ENCODE data around the gene KIAA1143. TPM values are rescaled to one million over a fixed set of nuclear protein-coding genes. Genes with fewer than 3 reads are reported as not detected.

KIAA1143 gene
- total and polyA plus RNA-seq, 2 experiments from 2014 or later = 49.2 to 63.9 TPM

- TF ChIP-seq REST (IDR thresholded peaks at IDR 0.05; ENCODE audit: unreplicated experiment) (no peak), POLR2AphosphoS5 (IDR thresholded peaks at IDR 0.05; ENCODE audit: low read depth) (no peak)
Measured at GRCh38 chr3:44795197-44795596, 33.8 kb upstream of the KIAA1143 start (continued).

- Mint-ChIP-seq H3K4me1 (no peaks in the 10 kb centered on the region), H3K27me3 (ENCODE audit: insufficient read depth, low read depth, poor library complexity) (no peaks in the 10 kb centered on the region)
- ATAC-seq = no peak
Measured at GRCh38 chr3:44782891-44783290, 21.5 kb upstream of the KIAA1143 start.

More at GRCh38 chr3:44782891-44783290, 21.5 kb upstream of the KIAA1143 start:
- Mint-ChIP-seq H3K9me3 (no peaks in the 10 kb centered on the region), H3K4me3 (no peak overlapping the region), H3K27ac (no peak overlapping the region), H3K36me3 (ENCODE audit: low read depth) (peaks cover 57% of the 10 kb centered on the region)
- H3F3A ChIP-seq (replicated peaks; ENCODE audit: low read depth) = no peaks in the 10 kb centered on the region
- H3K36me3 ChIP-seq (ENCODE audit: insufficient read depth) = peaks cover 15% of the 10 kb centered on the region; the same call in 1 of the 2 replicates
- H3K79me2 ChIP-seq (replicated peaks; ENCODE audit: insufficient read depth) = no peaks in the 10 kb centered on the region
- TF ChIP-seq ETS1 (IDR thresholded peaks at IDR 0.05) (no peak), CTCF (conservative IDR thresholded peaks at IDR 0.05; ENCODE audit: low read depth in 2 of 2) (no peak), ZNF462 (CRISPR knock-in tag; IDR thresholded peaks at IDR 0.05) (no peak), POLR2AphosphoS5 (IDR thresholded peaks at IDR 0.05; ENCODE audit: low read depth) (no peak), STAT1 (IDR thresholded peaks at IDR 0.05; ENCODE audit: unreplicated experiment) (no peak), EZH2phosphoT487 (IDR thresholded peaks at IDR 0.05; ENCODE audit: unreplicated experiment) (no peak)
- H3K27ac ChIP-seq (ENCODE audit: low read depth) = no peak overlapping the region
- 0 out of 2 replicates have a peak, but pooled peaks cover 3% of the 10 kb centered on the region for H4K20me1 ChIP-seq (replicated peaks; ENCODE audit: insufficient read depth)
- no peaks in the 10 kb centered on the region for H3K9me2 ChIP-seq (ENCODE audit: insufficient read depth)
- no peak overlapping the region for H3K4me2 ChIP-seq
- H2AFZ ChIP-seq = no peak overlapping the region
- no peak for DNase-seq (ENCODE audit: low spot score)
- no peaks in the 10 kb centered on the region for H3K27me3 ChIP-seq (ENCODE audit: insufficient read depth)
- no peaks in the 10 kb centered on the region for H3K4me1 ChIP-seq (ENCODE audit: insufficient read depth)
- no peak overlapping the region for H3K4me3 ChIP-seq
